Esophagus squamous epithelium (tissue), 4 donors: Measurements from ENCODE around the gene CUEDC1.
A peak's percentile ranks its signal among the peaks of the same experiment; 100 is the strongest.

Experiments used
- CTCF ChIP-seq, 6 experiments: fragments of 450-650 bp in 4 of 6; fragments of 200-600 bp in 2 of 6; sonication (generic) in 2 of 6; IDR thresholded peaks; one replicate each; pipeline ENCODE4 v1.5.1; 2016 to 2019; ENCODE audit warnings: antibody characterized with exemption in 6 of 6, mild to moderate bottlenecking in 4 of 6, moderate library complexity in 4 of 6
- POLR2A ChIP-seq, 4 donors: fragments of 450-650 bp; IDR thresholded peaks; one replicate each; pipeline ENCODE4 v1.6.1; 2017; ENCODE audit warnings: antibody characterized with exemption in 4 of 4, mild to moderate bottlenecking in 4 of 4, moderate library complexity in 3 of 4

GRCh38 chr17:57955183-57955931 lies at the start of gene CUEDC1:
- TF ChIP-seq POLR2A (IDR thresholded peaks at IDR 0.05) (no peak), CTCF (IDR thresholded peaks at IDR 0.05) (peak in 2 of 6 experiments; percentile 39 to 57)
